Adipose tissue (tissue), 3 donors: ENCODE measurements around the gene TTC9. TPM values are rescaled to one million over a fixed set of nuclear protein-coding genes. Genes with fewer than 3 reads are reported as not detected.

Source experiments
- polyA plus RNA-seq, 3 donors: library from polyadenylated mRNA; stranded (reverse); fragments of 200-250 nt; gene quantifications; one replicate each; pipeline ENCODE4 v1.2.3, GENCODE V29; 2013
- donor health status: healthy with polysubstance abuse.
- donor health status: Bipolar disorder and iron deficiency.
- donor health status: healthy.

The TTC9 gene
- polyA plus RNA-seq, 3 donors, result 0.56 to 1.2 (median 0.79) TPM

Other genes starting within 250 kb of the TTC9 start
- 10 to 100 TPM in 1 of 3 donors, 1 to 10 TPM in 2; 5.6 to 22.7 (median 9.6) TPM for gene SYNJ2BP, start 224.8 kb upstream of the TTC9 start, polyA plus RNA-seq
- under 1 TPM in 2 of 3 donors, not detected in 1; 0.03 to 0.12 TPM for gene ADAM21, start 189.7 kb upstream of the TTC9 start, polyA plus RNA-seq
- under 1 TPM in 2 of 3 donors, not detected in 1; 0.02 to 0.06 TPM for gene ADAM20, start 106.9 kb upstream of the TTC9 start, polyA plus RNA-seq
- gene MED6, start 41.3 kb upstream of the TTC9 start, polyA plus RNA-seq, result 10 to 100 TPM in 2 of 3 donors, 1 to 10 TPM in 1; 7.1 to 14.9 (median 13.2) TPM
- gene MAP3K9, start 167.6 kb downstream of the TTC9 start, polyA plus RNA-seq, result 1 to 10 TPM in 1 of 3 donors, under 1 TPM in 2; 0.22 to 1.4 (median 0.24) TPM